IMR-90 (cell line): ENCODE measurements around the gene TMC4.

Source experiments
- CHD1 ChIP-seq: IDR thresholded peaks from 2 replicates; pipeline ENCODE4 v1.6.1; 2012; ENCODE audit warnings: low read depth, low read length, improper control_type of control experiment
- ELK1 ChIP-seq: fragments of 150-350 bp; IDR thresholded peaks from 2 replicates; pipeline ENCODE4 v1.6.1; 2016; ENCODE audit warnings: low read depth, mild to moderate bottlenecking, low read length, moderate library complexity, borderline replicate concordance
- FOS ChIP-seq: fragments of 150-350 bp; IDR thresholded peaks from 2 replicates; pipeline ENCODE4 v1.6.1; 2016; ENCODE audit warnings: low read depth, low read length
- MAZ ChIP-seq: IDR thresholded peaks from 2 replicates; pipeline ENCODE4 v1.6.1; 2012; ENCODE audit warnings: low read depth, mild to moderate bottlenecking, low read length, improper control_type of control experiment, moderate library complexity, borderline replicate concordance
- MXI1 ChIP-seq: IDR thresholded peaks from 2 replicates; pipeline ENCODE4 v1.6.1; 2012; ENCODE audit warnings: low read depth, mild to moderate bottlenecking, low read length, moderate library complexity, borderline replicate concordance
- POLR2A ChIP-seq: IDR thresholded peaks from 2 replicates; pipeline ENCODE4 v1.6.1; 2012; ENCODE audit warnings: mild to moderate bottlenecking, low read depth, low read length
- RAD21 ChIP-seq: IDR thresholded peaks from 2 replicates; pipeline ENCODE4 v1.6.1; 2012; ENCODE audit warnings: low read length, improper control_type of control experiment
- RCOR1 ChIP-seq: IDR thresholded peaks from 2 replicates; pipeline ENCODE4 v1.6.1; 2012; ENCODE audit warnings: mild to moderate bottlenecking, low read length, improper control_type of control experiment; ENCODE audit not compliant: insufficient replicate concordance
- RFX5 ChIP-seq: IDR thresholded peaks from 2 replicates; pipeline ENCODE4 v1.8.0; 2012; ENCODE audit warnings: low read depth, mild to moderate bottlenecking, low read length, moderate library complexity
- SMC3 ChIP-seq: fragments of 150-350 bp; IDR thresholded peaks from 2 replicates; pipeline ENCODE4 v1.6.1; 2016; ENCODE audit warnings: low read depth, mild to moderate bottlenecking, antibody characterized with exemption, low read length, moderate library complexity
- TF ChIP-seq, protein P1 (sequence below): conservative IDR thresholded peaks from 2 replicates; pipeline ENCODE4 v1.5.1; 2012; ENCODE audit warnings: mild to moderate bottlenecking, low read depth, low read length, improper control_type of control experiment

DNA sequence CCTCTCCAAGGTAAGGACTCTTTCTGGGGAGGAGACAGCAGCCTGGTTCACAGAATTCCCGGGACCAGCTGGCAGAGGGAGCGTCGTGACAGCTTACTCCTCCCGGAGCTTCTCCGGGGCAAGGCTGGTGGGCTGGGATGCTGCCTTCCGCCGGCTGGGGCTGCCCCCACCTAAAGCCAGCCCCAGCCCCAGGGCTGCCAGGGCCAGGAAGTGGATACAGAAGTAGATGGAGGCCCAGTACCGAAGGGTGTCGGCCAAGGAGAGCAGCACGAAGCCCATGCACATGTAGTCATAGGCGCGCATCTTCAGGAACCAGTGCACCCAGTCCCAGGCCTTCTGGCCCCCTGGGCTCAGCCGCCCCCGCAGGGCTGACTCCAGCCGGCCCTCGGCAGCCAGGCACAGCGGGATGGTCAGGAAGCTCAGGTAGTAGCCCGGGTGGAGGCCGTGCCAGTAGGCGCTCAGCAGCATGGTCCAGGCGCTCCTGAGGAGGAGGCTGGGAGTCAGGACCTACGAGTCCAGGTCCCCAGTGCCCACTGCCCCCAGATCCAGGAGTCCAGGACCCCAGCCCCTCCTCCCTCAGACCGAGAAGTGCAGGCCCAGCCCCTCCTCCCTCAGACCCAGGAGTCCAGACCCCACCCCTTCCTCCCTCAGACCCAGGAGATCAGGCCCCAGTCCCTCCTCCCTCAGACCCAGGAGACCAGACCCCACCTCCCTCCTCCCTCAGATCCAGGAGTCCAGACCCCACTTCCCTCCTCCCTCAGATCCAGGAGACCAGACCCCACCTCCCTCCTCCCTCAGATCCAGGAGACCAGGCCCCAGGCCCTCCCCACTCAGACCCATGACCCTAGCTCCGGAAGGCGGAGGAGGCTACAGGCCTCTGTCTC, 1.2 kb upstream of the TMC4 start:
- TF ChIP-seq, protein P1, sequence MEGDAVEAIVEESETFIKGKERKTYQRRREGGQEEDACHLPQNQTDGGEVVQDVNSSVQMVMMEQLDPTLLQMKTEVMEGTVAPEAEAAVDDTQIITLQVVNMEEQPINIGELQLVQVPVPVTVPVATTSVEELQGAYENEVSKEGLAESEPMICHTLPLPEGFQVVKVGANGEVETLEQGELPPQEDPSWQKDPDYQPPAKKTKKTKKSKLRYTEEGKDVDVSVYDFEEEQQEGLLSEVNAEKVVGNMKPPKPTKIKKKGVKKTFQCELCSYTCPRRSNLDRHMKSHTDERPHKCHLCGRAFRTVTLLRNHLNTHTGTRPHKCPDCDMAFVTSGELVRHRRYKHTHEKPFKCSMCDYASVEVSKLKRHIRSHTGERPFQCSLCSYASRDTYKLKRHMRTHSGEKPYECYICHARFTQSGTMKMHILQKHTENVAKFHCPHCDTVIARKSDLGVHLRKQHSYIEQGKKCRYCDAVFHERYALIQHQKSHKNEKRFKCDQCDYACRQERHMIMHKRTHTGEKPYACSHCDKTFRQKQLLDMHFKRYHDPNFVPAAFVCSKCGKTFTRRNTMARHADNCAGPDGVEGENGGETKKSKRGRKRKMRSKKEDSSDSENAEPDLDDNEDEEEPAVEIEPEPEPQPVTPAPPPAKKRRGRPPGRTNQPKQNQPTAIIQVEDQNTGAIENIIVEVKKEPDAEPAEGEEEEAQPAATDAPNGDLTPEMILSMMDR, result no peak
- TF ChIP-seq RFX5, result no peak
- no peak for TF ChIP-seq MXI1
- no peak for TF ChIP-seq RAD21
- no peak for TF ChIP-seq FOS
- no peak for TF ChIP-seq ELK1
- TF ChIP-seq POLR2A, result no peak
- TF ChIP-seq CHD1, result no peak
- TF ChIP-seq MAZ, result no peak
- no peak for TF ChIP-seq RCOR1
- TF ChIP-seq SMC3, result no peak
